GM12891 (cell line): ENCODE data around the gene PPP1R15B.

ENCODE experiments used
- POLR2AphosphoS5 ChIP-seq: IDR thresholded peaks from 2 replicates; pipeline ENCODE4 v1.6.1; 2011; ENCODE audit warnings: low read depth, low read length, control low read depth
- TAF1 ChIP-seq: IDR thresholded peaks from 2 replicates; pipeline ENCODE4 v1.6.1; 2011; ENCODE audit warnings: low read depth, low read length, control low read depth

GRCh38 chr1:204391629-204392028 is 20.0 kb downstream of the PPP1R15B start:
- TF ChIP-seq POLR2AphosphoS5, result no peak
- TF ChIP-seq TAF1, result no peak
